ENCODE data around the gene COL8A2. TPM values are rescaled to one million over a fixed set of nuclear protein-coding genes. Genes with fewer than 3 reads are reported as not detected.

COL8A2 gene
- total RNA-seq, 4 donors from 2014 or later = 1.2 to 5.4 (median 1.7) TPM

DNA sequence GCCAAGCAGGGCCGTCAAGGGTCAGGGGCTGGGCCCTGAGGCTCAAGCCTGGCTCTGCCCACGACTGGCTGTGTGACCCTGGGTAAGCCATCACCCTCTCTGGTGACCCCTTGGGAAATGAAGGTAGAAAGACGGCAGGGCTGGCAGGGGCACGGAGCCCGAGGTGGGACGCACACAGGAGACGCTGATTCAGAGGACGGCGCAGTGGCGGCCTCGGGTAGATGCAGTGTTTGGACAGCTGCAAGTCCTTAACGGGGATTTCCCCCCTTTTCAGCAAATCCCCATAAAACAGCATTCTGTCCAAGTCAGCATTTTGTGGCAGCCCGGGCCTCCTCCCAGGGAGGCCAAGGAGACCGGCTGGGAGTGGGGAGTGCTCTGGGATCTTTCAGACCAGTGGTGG lies 16.7 kb downstream of the COL8A2 start:
- no peaks in the 10 kb centered on the region for H3K9me3 ChIP-seq
- peaks cover 0 to 5% (median 0%) of the 10 kb centered on the region in 4 donors for H3K4me1 ChIP-seq
- H3K36me3 ChIP-seq = no peaks in the 10 kb centered on the region
- H3K27ac ChIP-seq = no peak overlapping the region
- 78% methylated on average over 14 of the region's 14 CpGs; no CpG with 5 or more reads in 1 of the 2 donors for WGBS, 2 donors (ENCODE audit: low coverage in 1 of 2)
- in situ Hi-C loops (cut with MboI; ENCODE audit: low pct_ligation_motif_present in 1 of 4, low pct_unique_long_range_greater_than_20kb in 1 of 4, low sequenced_read_pairs in 3 of 4) (loop anchor here in 3 of 4 donors (10.0 to 25.0 kb wide), 5 partner anchors 76 to 304 kb away; no protein-coding TSS in a partner anchor), intact Hi-C loops (cut with DNase I; ENCODE audit: low total_unique reads) (no loop called here)
- no peaks in the 10 kb centered on the region for H3K27me3 ChIP-seq
- no peak overlapping the region for H3K4me3 ChIP-seq
- DNase-seq = no peak
- TF ChIP-seq POLR2AphosphoS5 (IDR thresholded peaks at IDR 0.05) (no peak), POLR2A (IDR thresholded peaks at IDR 0.05) (no peak), EP300 (IDR thresholded peaks at IDR 0.05; ENCODE audit: low read depth) (no peak)
- TF ChIP-seq, protein P1, sequence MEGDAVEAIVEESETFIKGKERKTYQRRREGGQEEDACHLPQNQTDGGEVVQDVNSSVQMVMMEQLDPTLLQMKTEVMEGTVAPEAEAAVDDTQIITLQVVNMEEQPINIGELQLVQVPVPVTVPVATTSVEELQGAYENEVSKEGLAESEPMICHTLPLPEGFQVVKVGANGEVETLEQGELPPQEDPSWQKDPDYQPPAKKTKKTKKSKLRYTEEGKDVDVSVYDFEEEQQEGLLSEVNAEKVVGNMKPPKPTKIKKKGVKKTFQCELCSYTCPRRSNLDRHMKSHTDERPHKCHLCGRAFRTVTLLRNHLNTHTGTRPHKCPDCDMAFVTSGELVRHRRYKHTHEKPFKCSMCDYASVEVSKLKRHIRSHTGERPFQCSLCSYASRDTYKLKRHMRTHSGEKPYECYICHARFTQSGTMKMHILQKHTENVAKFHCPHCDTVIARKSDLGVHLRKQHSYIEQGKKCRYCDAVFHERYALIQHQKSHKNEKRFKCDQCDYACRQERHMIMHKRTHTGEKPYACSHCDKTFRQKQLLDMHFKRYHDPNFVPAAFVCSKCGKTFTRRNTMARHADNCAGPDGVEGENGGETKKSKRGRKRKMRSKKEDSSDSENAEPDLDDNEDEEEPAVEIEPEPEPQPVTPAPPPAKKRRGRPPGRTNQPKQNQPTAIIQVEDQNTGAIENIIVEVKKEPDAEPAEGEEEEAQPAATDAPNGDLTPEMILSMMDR (IDR thresholded peaks at IDR 0.05) = no peak

DNA sequence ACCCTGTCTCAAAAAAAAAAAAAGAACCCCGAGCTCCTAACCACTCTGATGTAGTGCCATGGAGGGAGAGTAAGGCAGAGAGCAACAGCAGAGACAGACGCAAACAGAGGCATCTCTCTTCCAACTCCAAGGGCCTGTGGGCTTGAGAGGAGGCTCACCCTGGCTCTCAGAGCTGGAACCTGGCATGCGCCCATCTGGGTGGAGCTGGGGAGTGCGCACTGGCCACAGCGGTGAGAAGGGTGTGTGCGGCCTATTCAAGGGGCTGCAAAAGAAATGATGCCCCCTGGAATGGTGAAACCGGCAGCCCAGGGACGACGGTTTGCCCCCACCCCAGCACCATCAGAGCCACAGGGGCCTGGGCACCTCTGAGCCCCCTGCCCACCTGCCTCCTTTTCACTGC lies 17.6 kb downstream of the COL8A2 start:
- Histone ChIP-seq H3K4me3 (no peak overlapping the region), H3K4me1 (peaks cover 0 to 5% (median 0%) of the 10 kb centered on the region in 4 donors), H3K27me3 (no peaks in the 10 kb centered on the region), H3K27ac (no peak overlapping the region), H3K36me3 (no peaks in the 10 kb centered on the region), H3K9me3 (no peaks in the 10 kb centered on the region)
- no peak for TF ChIP-seq POLR2A (IDR thresholded peaks at IDR 0.05)
- TF ChIP-seq POLR2AphosphoS5 (IDR thresholded peaks at IDR 0.05) = no peak
- no peak for TF ChIP-seq EP300 (IDR thresholded peaks at IDR 0.05; ENCODE audit: low read depth)
- TF ChIP-seq, protein P1 (IDR thresholded peaks at IDR 0.05) = no peak
- WGBS, 2 donors (ENCODE audit: low coverage in 1 of 2) = 80 to 87% methylated on average over 2 to 9 of the region's 9 CpGs
- in situ Hi-C loops (cut with MboI; ENCODE audit: low pct_ligation_motif_present in 1 of 4, low pct_unique_long_range_greater_than_20kb in 1 of 4, low sequenced_read_pairs in 3 of 4) (loop anchor here in 3 of 4 donors (10.0 to 25.0 kb wide), 5 partner anchors 77 to 305 kb away; no protein-coding TSS in a partner anchor), intact Hi-C loops (cut with DNase I; ENCODE audit: low total_unique reads) (no loop called here)
- no peak for DNase-seq

DNA sequence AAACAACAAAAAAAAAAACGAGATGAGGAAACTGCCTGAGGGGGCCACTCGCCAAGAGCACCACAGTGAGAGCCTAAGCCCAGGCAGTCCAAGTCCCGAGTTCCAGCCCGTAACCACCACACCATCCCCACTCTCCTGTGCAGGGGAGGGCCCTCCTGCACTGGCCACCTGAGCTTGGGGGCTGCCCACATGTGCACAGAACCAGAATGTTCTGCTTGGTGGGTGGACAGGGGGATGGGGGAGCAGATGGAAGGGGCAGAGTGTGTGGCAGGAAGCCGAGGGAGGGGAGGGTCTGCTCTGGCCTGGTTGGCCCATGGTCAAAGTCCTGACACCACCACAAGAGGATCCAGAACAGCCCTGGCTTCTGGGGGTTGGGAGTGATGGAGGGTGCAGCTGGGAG lies 18.8 kb downstream of the COL8A2 start:
- Histone ChIP-seq H3K4me3 (no peak overlapping the region), H3K4me1 (peaks cover 0 to 5% (median 0%) of the 10 kb centered on the region in 4 donors), H3K27ac (no peak overlapping the region), H3K9me3 (no peaks in the 10 kb centered on the region), H3K27me3 (no peaks in the 10 kb centered on the region), H3K36me3 (no peaks in the 10 kb centered on the region)
- DNase-seq = no peak
- in situ Hi-C loops (cut with MboI; ENCODE audit: low pct_ligation_motif_present in 1 of 4, low pct_unique_long_range_greater_than_20kb in 1 of 4, low sequenced_read_pairs in 3 of 4) = loop anchor here in 3 of 4 donors (10.0 to 25.0 kb wide), 5 partner anchors 79 to 306 kb away; no protein-coding TSS in a partner anchor
- WGBS, 2 donors (ENCODE audit: low coverage in 1 of 2) = 49% methylated on average over 5 of the region's 5 CpGs; no CpG with 5 or more reads in 1 of the 2 donors
- intact Hi-C loops (cut with DNase I; ENCODE audit: low total_unique reads) = no loop called here
- TF ChIP-seq, protein P1 (IDR thresholded peaks at IDR 0.05) = no peak

DNA sequence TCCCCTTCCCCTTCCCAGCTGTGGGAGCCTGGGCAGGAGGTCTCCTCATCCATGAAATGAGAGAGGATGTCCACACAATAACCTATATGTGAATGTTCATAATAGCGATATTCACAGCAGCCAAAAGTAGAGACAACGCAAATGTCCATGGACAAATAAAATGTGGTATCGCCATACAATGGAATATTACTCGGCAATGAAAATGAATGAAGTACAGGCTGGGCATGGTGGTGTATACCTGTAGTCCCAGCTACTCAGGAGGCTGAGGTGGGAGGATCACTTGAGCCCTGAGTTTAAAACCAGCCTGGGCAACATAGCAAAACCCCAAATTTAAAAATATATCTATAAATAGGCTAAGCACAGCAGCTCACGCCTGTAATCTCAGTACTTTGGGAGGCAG lies 23.5 kb downstream of the COL8A2 start:
- intact Hi-C loops (cut with DNase I; ENCODE audit: low total_unique reads) = no loop called here
- Histone ChIP-seq H3K27ac (no peak overlapping the region), H3K36me3 (no peaks in the 10 kb centered on the region), H3K4me1 (peaks cover 0 to 8% (median 3%) of the 10 kb centered on the region in 4 donors), H3K9me3 (no peaks in the 10 kb centered on the region), H3K4me3 (no peak overlapping the region), H3K27me3 (no peaks in the 10 kb centered on the region)
- 98 to 100% methylated on average over 4 to 5 of the region's 5 CpGs for WGBS, 2 donors (ENCODE audit: low coverage in 1 of 2)
- DNase-seq = no peak
- in situ Hi-C loops (cut with MboI; ENCODE audit: low pct_ligation_motif_present in 1 of 4, low pct_unique_long_range_greater_than_20kb in 1 of 4, low sequenced_read_pairs in 3 of 4) = loop anchor here in 3 of 4 donors (10.0 to 25.0 kb wide), 5 partner anchors 83 to 311 kb away; no protein-coding TSS in a partner anchor
- TF ChIP-seq, protein P1 (IDR thresholded peaks at IDR 0.05) = no peak
- TF ChIP-seq POLR2AphosphoS5 (IDR thresholded peaks at IDR 0.05) = no peak
- no peak for TF ChIP-seq EP300 (IDR thresholded peaks at IDR 0.05; ENCODE audit: low read depth)
- no peak for TF ChIP-seq POLR2A (IDR thresholded peaks at IDR 0.05)
